Measurements from ENCODE around the gene MAST3.

DNA sequence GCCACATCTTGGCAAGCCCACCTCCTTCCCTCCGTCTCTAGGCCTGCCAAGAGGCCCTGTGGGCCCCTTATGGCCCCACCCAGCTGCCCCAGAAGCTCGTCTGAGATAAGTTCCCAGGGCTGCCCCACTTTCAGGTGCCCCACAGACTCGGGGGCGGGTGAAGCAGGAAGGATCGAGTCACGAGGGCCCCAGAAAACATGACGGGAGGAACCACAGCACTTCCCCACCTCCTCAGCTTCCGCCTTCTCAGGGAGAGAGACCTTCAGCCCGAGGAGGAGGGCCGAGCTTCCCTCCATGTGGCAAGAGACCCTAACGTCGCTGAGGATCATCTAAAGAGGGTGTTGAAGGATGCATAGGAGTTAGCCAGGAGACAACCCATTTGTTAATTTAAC lies 6.4 kb upstream of the MAST3 start:
- TF ChIP-seq, protein P1, sequence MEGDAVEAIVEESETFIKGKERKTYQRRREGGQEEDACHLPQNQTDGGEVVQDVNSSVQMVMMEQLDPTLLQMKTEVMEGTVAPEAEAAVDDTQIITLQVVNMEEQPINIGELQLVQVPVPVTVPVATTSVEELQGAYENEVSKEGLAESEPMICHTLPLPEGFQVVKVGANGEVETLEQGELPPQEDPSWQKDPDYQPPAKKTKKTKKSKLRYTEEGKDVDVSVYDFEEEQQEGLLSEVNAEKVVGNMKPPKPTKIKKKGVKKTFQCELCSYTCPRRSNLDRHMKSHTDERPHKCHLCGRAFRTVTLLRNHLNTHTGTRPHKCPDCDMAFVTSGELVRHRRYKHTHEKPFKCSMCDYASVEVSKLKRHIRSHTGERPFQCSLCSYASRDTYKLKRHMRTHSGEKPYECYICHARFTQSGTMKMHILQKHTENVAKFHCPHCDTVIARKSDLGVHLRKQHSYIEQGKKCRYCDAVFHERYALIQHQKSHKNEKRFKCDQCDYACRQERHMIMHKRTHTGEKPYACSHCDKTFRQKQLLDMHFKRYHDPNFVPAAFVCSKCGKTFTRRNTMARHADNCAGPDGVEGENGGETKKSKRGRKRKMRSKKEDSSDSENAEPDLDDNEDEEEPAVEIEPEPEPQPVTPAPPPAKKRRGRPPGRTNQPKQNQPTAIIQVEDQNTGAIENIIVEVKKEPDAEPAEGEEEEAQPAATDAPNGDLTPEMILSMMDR (IDR thresholded peaks at IDR 0.05; ENCODE audit: low read depth, low read length, missing input control): no peak
- TF ChIP-seq, protein P2, sequence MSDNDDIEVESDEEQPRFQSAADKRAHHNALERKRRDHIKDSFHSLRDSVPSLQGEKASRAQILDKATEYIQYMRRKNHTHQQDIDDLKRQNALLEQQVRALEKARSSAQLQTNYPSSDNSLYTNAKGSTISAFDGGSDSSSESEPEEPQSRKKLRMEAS (IDR thresholded peaks at IDR 0.05): no peak
- TF ChIP-seq TAF1 (conservative IDR thresholded peaks at IDR 0.05): no peak

Measured in liver (tissue), 3 donors.